Superior temporal gyrus (tissue), 1 donor: ENCODE measurements around the gene GSKIP.
"Not testable (repeated sequence)": the region's sequence is repeated elsewhere in the genome, so short reads cannot be mapped to it uniquely, and the experiment has no call there.

ENCODE experiments used
- DNase-seq: peaks from one replicate; pipeline ENCODE4 v3.0.0-alpha.2; 2016; ENCODE audit errors: extremely low spot score

GSKIP gene, protein sequence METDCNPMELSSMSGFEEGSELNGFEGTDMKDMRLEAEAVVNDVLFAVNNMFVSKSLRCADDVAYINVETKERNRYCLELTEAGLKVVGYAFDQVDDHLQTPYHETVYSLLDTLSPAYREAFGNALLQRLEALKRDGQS

DNA sequence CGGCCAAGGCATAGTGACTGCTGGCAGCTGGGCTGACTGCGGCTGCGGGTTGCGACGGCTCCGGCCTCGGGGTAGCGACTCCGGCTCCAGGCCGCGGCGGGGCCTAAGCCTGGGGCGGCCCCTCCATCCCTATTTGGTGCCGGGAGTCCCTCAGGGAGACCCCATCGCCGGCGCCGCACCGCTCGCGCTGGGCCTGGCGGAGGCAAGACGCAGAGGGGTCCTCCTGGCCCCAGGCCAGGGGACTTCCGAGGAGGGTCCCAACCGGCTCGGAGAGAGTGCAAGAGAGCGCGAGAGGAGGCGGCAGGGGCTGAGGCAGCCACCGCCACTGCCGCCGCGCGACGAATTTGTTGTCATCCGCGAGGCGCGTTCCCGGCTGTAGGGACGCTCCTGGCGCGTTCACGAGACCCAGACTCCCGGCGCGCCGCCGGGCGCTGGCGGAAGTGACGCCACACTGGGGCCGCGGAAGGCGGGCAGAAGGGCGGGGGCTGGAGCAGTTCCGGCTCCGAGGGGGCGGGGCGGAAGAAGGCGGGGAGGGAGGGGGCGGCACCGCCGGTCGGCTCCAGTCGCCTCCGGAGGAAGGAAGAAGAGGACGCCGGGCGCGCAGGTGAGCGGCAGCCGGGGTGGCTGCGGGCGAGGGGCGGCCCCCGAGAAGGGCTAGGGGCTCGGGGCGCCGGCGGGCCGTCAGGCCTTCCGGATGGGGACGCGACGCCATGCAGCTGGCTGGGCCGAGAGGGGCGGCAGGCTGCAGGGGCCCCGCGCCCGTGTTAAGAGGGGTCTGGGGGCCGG lies at the start of gene GSKIP, which contains the start of gene ATG2B:
GSKIP (plus strand) TSS at position 562 of the 786 bp plus-strand sequence. CDS start 18,722 bp downstream, outside the sequence.
ATG2B (minus strand) TSS at position 377 of the 786 bp plus-strand sequence; CDS start at position 12, 365 bp downstream.
- peak; percentile 94 for DNase-seq

- DNase-seq = no peak
Observed at GRCh38 chr14:96316087-96316486, 47.2 kb upstream of the GSKIP start.

DNA sequence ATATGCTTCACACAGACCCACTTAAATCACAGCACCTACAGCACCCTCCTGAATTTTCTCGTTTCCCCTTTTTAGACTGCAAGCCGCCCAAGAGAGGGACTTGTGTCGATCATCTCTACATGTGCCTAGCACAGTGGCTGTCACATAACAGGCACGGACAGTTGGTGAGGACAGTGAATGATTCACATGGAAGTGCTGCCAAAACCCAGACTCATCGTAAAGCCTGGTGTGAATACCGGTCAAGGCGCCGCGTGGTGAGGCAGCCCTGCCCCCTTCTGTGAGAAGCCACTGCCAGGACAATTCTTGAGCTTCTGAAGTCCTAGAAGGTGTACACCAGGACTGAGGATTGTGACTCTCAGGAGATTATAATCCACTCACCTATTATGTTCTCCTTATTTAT lies 44.5 kb upstream of the GSKIP start:
- no peak for DNase-seq

DNA sequence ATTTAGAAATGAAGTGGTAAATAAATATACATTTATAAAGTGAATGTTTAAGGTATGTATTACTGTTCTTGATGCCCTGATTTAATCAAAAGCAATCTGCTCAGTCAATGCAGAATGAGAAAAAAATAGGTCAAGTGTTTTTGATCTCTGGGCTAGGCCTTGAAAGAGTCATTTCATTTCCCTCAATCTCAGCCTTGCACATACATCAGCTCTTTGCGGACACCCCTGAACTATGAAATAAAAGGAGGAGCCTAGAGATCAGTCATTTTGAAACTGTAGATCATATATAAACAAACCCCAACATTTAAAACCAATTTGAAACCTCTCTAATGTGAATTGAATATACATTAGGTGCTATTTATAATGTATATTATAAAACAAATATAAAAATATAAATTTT lies 42.7 kb upstream of the GSKIP start:
- no peak for DNase-seq

DNA sequence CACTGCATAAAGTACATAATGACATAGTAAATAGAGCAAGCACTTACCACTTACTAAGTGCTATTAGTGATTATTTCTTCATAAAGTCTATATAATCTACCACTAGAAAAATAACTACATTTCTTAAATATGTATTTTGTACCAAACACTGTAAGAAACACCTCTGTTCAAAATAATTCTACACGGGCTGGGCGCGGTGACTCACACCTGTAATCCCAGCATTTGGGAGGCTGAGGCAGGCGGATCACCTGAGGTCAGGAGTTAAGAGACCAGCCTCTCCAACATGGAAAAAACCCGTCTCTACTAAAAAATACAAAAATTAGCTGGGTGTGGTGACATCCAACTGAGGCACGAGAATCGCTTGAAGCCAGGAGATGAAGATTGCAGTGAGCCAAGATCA lies 39.1 kb upstream of the GSKIP start:
- DNase-seq = no peak

DNA sequence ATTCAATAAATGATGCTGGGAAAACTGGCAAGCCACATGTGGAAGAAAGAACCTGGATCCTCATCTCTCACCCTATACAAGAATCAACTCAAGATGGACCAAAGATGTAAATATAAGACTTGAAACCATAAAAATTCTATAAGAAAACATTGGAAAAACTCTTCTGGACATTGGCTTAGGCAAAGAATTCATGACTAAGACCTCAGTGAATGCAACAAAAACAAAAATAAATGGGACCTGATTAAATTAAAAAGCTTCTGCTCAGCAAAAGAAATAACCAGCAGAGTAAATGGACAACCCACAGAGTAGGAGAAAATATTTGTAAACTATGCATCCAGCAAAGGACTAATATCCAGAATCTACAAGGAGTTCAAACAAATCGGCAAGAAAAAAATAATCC lies 24.8 kb upstream of the GSKIP start:
- DNase-seq = no peak

DNA sequence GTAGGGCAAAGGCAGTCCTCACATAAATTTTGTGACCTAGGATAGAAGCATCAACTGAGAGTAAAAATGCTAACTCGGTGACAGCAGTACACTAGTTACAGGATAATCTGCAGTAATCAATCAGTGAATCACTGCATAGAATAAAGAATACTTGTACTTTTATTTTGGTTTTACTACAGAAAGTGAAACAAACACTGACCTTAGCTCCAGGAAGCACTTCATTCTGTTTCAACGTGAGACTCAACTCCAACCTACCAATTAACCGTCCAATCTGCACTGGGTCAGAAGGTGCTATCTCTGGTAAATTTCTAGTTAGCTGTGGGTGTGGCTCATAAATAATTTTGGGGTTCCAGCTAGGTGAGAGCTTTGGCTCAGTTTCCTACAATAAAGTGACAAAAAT lies 22.0 kb upstream of the GSKIP start:
- DNase-seq = no peak

DNA sequence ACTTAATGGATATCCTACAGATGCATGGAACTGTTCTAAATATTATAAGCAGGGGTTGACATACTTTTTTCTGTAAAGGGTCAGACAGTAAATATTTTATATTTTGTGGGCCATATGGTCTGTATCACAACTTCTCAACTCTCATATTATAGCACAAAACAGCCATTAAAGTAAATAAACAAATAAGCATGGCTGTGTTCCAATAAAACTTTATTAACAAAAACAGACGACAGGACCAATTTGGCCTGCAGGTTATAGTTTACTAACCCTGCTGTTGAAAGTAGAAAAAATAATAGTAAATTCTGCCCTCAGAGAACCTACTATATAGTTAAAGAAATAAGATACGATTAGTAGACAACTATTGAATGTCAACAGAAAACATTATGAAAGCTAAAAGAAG lies 17.7 kb upstream of the GSKIP start:
- DNase-seq = no peak

DNA sequence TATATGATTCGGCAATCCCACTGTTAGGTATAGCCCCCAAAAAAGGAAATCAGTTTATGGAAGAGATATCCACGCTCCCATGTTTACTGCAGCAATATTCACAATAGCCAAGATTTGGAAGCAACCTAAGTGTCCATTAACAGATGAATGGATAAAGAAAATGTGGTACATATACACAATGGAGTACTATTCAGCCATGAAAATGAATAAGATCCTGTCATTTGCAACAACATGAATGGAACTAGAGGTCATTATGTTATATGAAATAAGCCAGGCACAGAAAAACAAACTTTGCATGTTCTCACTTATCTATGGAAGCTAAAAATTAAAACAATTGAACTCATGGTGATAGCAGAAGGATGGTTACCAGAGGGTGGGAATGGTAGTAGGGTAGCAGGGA lies 15.4 kb upstream of the GSKIP start:
- not testable (repeated sequence) for DNase-seq

GRCh38 chr14:96349286-96350075 lies 13.8 kb upstream of the GSKIP start:
- no peak for DNase-seq

- no peak for DNase-seq
Observed at GRCh38 chr14:96351986-96352385, 11.3 kb upstream of the GSKIP start.

- DNase-seq = no peak
Observed at GRCh38 chr14:96352708-96353107, 10.6 kb upstream of the GSKIP start.

- DNase-seq = no peak
Observed at GRCh38 chr14:96354246-96354645, 9.1 kb upstream of the GSKIP start.

- no peak for DNase-seq
Observed at GRCh38 chr14:96357216-96357615, 6.1 kb upstream of the GSKIP start.

DNA sequence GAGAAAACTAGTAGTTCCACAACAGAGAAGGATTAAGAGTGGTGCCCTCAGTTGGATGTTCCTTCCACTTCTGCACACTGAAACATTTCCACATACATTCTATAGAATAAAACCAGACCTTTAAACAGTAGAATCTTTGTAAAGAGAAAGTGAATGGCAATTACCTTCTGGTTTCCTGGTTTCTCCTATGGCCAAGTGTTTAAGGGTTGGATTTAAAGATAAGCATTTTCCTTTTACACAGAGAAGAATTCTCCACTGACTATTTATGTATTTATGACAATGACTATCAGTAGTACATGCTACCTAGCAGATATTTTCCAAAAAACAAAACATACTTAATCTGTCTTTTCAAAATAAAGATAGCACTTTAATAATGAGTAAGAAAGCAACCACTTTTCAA lies 3.4 kb upstream of the GSKIP start:
- DNase-seq = no peak

- DNase-seq = peak; percentile 60
Observed at GRCh38 chr14:96362071-96362964, 1.0 kb upstream of the GSKIP start.

GRCh38 chr14:96363751-96364336 lies 518 bp downstream of the GSKIP start:
- DNase-seq = no peak

DNA sequence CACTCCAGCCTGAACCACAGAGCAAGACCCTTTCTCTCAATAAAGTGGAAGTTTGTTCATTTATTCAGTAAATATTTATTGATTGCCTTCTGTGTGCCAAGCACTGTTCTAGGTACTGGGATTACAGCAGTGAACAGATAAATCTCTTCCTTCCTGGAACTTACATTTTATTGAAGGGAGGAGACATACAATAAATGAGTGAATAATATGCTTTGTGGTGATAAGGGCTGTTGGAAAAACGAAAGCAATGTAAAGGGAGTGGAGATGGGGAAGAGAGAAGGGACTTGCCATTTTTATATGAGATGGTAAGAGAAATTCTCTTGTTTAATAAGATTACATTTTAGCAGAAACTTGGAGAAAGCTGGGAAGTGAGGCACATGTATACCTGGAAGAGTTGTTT lies 1.6 kb downstream of the GSKIP start:
- DNase-seq = no peak

- DNase-seq = no peak
Observed at GRCh38 chr14:96368534-96368933, 5.2 kb downstream of the GSKIP start.

- no peak for DNase-seq
Observed at GRCh38 chr14:96370528-96370927, 7.2 kb downstream of the GSKIP start.

GRCh38 chr14:96373538-96373937 lies 10.2 kb downstream of the GSKIP start:
- DNase-seq = no peak
